B cell (primary cell): ENCODE measurements around the gene PUDP.

Source experiments
- CTCF ChIP-seq: fragments of 200-600 bp; IDR thresholded peaks from one replicate; pipeline ENCODE4 v1.8.0; 2022; ENCODE audit warnings: antibody characterized with exemption, mild to moderate bottlenecking
- EZH2 ChIP-seq: IDR thresholded peaks from 2 replicates; pipeline ENCODE4 v1.6.1; 2012; ENCODE audit warnings: borderline replicate concordance, low read depth, mild to moderate bottlenecking, moderate library complexity, low read length; ENCODE audit not compliant: insufficient read depth, poor library complexity, severe bottlenecking

DNA sequence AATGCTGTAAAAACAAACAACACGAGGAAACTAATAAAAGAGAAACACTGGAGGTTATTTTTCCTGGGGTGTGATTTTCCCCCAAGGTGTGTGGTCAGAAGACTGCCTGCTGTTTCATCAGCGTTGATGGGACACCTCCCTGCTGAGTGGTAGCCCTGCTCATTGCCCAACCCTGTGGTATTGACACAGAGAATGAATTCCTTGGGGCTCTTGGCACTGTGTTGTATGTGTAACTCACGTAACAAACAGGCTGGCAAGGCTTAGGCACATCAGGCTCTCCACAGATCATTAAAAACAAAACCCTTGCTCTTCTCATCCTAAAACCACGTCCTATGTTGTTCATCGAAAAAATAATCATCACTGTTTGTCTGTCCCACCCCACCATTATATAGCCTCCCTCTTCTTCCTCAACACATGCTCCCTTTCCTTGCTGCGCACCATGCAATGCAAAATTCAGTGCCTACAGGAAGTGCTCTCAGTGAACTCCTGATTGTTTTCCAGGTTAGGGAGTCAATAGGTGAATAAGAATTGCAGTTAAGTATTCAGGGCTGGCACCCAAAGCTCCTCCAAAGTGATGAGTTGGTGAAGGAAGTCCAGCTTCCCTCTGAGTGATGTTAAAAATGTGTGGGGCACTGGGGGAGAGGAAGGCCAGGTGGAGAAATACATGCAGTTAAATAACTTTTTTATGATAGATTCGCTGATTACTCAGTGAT is 11.4 kb upstream of the PUDP start:
- TF ChIP-seq CTCF (no peak), EZH2 (no peak)
